Muscle of leg (tissue), 11 donors: ENCODE results near the gene WASHC2C. TPM values are rescaled to one million over a fixed set of nuclear protein-coding genes. Genes with fewer than 3 reads are reported as not detected.
A peak's percentile ranks its signal among the peaks of the same experiment; 100 is the strongest.
"Not testable (repeated sequence)": the region's sequence is repeated elsewhere in the genome, so short reads cannot be mapped to it uniquely, and the experiment has no call there.

Source experiments
- DNase-seq: peaks from one replicate; pipeline ENCODE4 v3.0.0; 2013
- H3K27ac ChIP-seq: one replicate; pipeline ENCODE4 v1.5.1; 2013; ENCODE audit warnings: mild to moderate bottlenecking, low read length, control low read depth
- H3K27me3 ChIP-seq: one replicate; pipeline ENCODE4 v1.6.1; 2013; ENCODE audit warnings: low read length; ENCODE audit not compliant: control insufficient read depth, insufficient read depth
- H3K36me3 ChIP-seq: one replicate; pipeline ENCODE4 v1.6.1; 2013; ENCODE audit warnings: low read length; ENCODE audit not compliant: control insufficient read depth, insufficient read depth
- H3K4me1 ChIP-seq: one replicate; pipeline ENCODE4 v1.6.1; 2013; ENCODE audit warnings: low read length; ENCODE audit not compliant: control insufficient read depth, insufficient read depth
- H3K4me3 ChIP-seq: one replicate; pipeline ENCODE4 v1.5.1; 2013; ENCODE audit warnings: low read length, control low read depth
- H3K9me3 ChIP-seq: replicated peaks from 2 replicates; pipeline ENCODE4 v1.6.1; 2013; ENCODE audit warnings: low read depth, low read length; ENCODE audit not compliant: control insufficient read depth
- WGBS: methylation state at CpG from one replicate; pipeline ENCODE4 v1.1.5; 2013; ENCODE audit warnings: missing lambda C conversion rate; ENCODE audit not compliant: insufficient coverage; 5-methylcytosine and 5-hydroxymethylcytosine counted together
- polyA plus RNA-seq, 8 donors: library from polyadenylated mRNA; unstranded; fragments of 120-200 nt; gene quantifications; one replicate each; pipeline versions ENCODE4 v1.2.1 to v1.2.3, GENCODE V29; 2013; ENCODE audit warnings: inconsistent platforms in 1 of 8, low replicate concordance in 1 of 8; ENCODE audit not compliant: insufficient read length in 8 of 8, insufficient read depth in 1 of 8
- total RNA-seq: library from RNA; stranded (reverse); fragments of 120-200 nt; gene quantifications from one replicate; pipeline ENCODE4 v1.2.4, GENCODE V29; 2013

The WASHC2C gene
- total and polyA plus RNA-seq, 9 donors: 15.9 to 33.4 (median 21.8) TPM

- H3K27ac ChIP-seq, H3K36me3 ChIP-seq, H3K9me3 ChIP-seq, H3K27me3 ChIP-seq, H3K4me1 ChIP-seq, DNase-seq: not testable (repeated sequence)
- H3K4me3 ChIP-seq: peak overlapping the region; percentile 51
- WGBS: no CpG with 5 or more reads among the region's 45 CpGs
Observed at GRCh38 chr10:45727421-45727965, 427 bp downstream of the WASHC2C start.

- H3K4me3 ChIP-seq, H3K27me3 ChIP-seq, DNase-seq, H3K36me3 ChIP-seq, H3K4me1 ChIP-seq, H3K9me3 ChIP-seq, H3K27ac ChIP-seq: not testable (repeated sequence)
- no CpG with 5 or more reads among the region's 2 CpGs for WGBS
Observed at GRCh38 chr10:45734449-45734848, 7.4 kb downstream of the WASHC2C start.

GRCh38 chr10:45734867-45735266, 7.8 kb downstream of the WASHC2C start:
- not testable (repeated sequence) for H3K36me3 ChIP-seq, H3K4me1 ChIP-seq, H3K27ac ChIP-seq, H3K27me3 ChIP-seq, H3K9me3 ChIP-seq, H3K4me3 ChIP-seq, DNase-seq
- no CpG with 5 or more reads among the region's 1 CpG for WGBS

- not testable (repeated sequence) for H3K4me3 ChIP-seq, H3K27me3 ChIP-seq, H3K27ac ChIP-seq, H3K4me1 ChIP-seq, H3K36me3 ChIP-seq, DNase-seq, H3K9me3 ChIP-seq
- WGBS: no CpG with 5 or more reads among the region's 7 CpGs
Observed at GRCh38 chr10:45741559-45741958, 14.5 kb downstream of the WASHC2C start.

GRCh38 chr10:45742014-45742413, 14.9 kb downstream of the WASHC2C start:
- WGBS: no CpG with 5 or more reads among the region's 7 CpGs
- not testable (repeated sequence) for DNase-seq, H3K36me3 ChIP-seq, H3K9me3 ChIP-seq, H3K4me1 ChIP-seq, H3K27me3 ChIP-seq, H3K4me3 ChIP-seq, H3K27ac ChIP-seq

- not testable (repeated sequence) for H3K9me3 ChIP-seq, H3K36me3 ChIP-seq, H3K4me3 ChIP-seq, H3K4me1 ChIP-seq, H3K27me3 ChIP-seq, H3K27ac ChIP-seq, DNase-seq
- no CpG with 5 or more reads among the region's 4 CpGs for WGBS
Observed at GRCh38 chr10:45751141-45751540, 24.1 kb downstream of the WASHC2C start.

GRCh38 chr10:45752210-45752609, 25.1 kb downstream of the WASHC2C start:
- H3K27ac ChIP-seq, H3K9me3 ChIP-seq, H3K4me1 ChIP-seq, H3K36me3 ChIP-seq, DNase-seq, H3K4me3 ChIP-seq, H3K27me3 ChIP-seq: not testable (repeated sequence)
- 66% methylated on average over 2 of the region's 5 CpGs for WGBS

GRCh38 chr10:45753979-45754495, 27.0 kb downstream of the WASHC2C start:
- not testable (repeated sequence) for H3K4me1 ChIP-seq, H3K4me3 ChIP-seq, H3K27ac ChIP-seq, H3K36me3 ChIP-seq, H3K27me3 ChIP-seq, H3K9me3 ChIP-seq, DNase-seq
- no CpG with 5 or more reads among the region's 7 CpGs for WGBS

- not testable (repeated sequence) for DNase-seq, H3K27ac ChIP-seq, H3K27me3 ChIP-seq, H3K36me3 ChIP-seq, H3K9me3 ChIP-seq, H3K4me3 ChIP-seq, H3K4me1 ChIP-seq
- WGBS: no CpG with 5 or more reads among the region's 5 CpGs
Observed at GRCh38 chr10:45755083-45755482, 28.0 kb downstream of the WASHC2C start.

- H3K4me3 ChIP-seq, H3K36me3 ChIP-seq: not testable (repeated sequence)
- WGBS: no CpG with 5 or more reads among the region's 3 CpGs
Observed at GRCh38 chr10:45756065-45756464, 29.0 kb downstream of the WASHC2C start.

More at GRCh38 chr10:45756065-45756464, 29.0 kb downstream of the WASHC2C start:
- H3K4me1 ChIP-seq, DNase-seq, H3K27ac ChIP-seq, H3K9me3 ChIP-seq, H3K27me3 ChIP-seq: not testable (repeated sequence)
